ENCODE measurements around the gene GDPD1. TPM values are rescaled to one million over a fixed set of nuclear protein-coding genes. Genes with fewer than 3 reads are reported as not detected.
A peak's percentile ranks its signal among the peaks of the same experiment; 100 is the strongest.

GDPD1 gene
- total RNA-seq, 1 donor from 2014 or later: 9.1 TPM

- no peaks in the 10 kb centered on the region for H3K27me3 Mint-ChIP-seq (ENCODE audit: low read depth)
- no peak for TF ChIP-seq CTCF (IDR thresholded peaks at IDR 0.05; ENCODE audit: unreplicated experiment)
- peaks cover 9% of the 10 kb centered on the region for H3K36me3 Mint-ChIP-seq
These were observed 20.9 kb upstream of the GDPD1 start for GRCh38 chr17:59199398-59199797.

GRCh38 chr17:59202320-59202719, 18.0 kb upstream of the GDPD1 start:
- Mint-ChIP-seq H3K9me3 (no peaks in the 10 kb centered on the region), H3K4me1 (no peaks in the 10 kb centered on the region), H3K36me3 (peaks cover 2% of the 10 kb centered on the region), H3K27ac (no peak overlapping the region), H3K4me3 (no peak overlapping the region), H3K27me3 (ENCODE audit: low read depth) (no peaks in the 10 kb centered on the region)
- no peak for TF ChIP-seq CTCF (IDR thresholded peaks at IDR 0.05; ENCODE audit: unreplicated experiment)
- no peak for DNase-seq (ENCODE audit: low spot score in 2 of 2, unreplicated experiment in 2 of 2)

More at GRCh38 chr17:59199398-59199797, 20.9 kb upstream of the GDPD1 start:
- Mint-ChIP-seq H3K4me3 (no peak overlapping the region), H3K4me1 (no peaks in the 10 kb centered on the region), H3K9me3 (no peaks in the 10 kb centered on the region), H3K27ac (no peak overlapping the region)
- no peak for DNase-seq (ENCODE audit: low spot score in 2 of 2, unreplicated experiment in 2 of 2)

GRCh38 chr17:59219370-59219769, 941 bp upstream of the GDPD1 start:
- Mint-ChIP-seq H3K9me3 (no peaks in the 10 kb centered on the region), H3K36me3 (no peaks in the 10 kb centered on the region), H3K27me3 (ENCODE audit: low read depth) (no peaks in the 10 kb centered on the region), H3K4me3 (peak overlapping the region; percentile 99), H3K27ac (peak overlapping the region; percentile 95), H3K4me1 (peaks cover 12% of the 10 kb centered on the region)
- no peak for TF ChIP-seq CTCF (IDR thresholded peaks at IDR 0.05; ENCODE audit: unreplicated experiment)
- no peak for DNase-seq (ENCODE audit: low spot score in 2 of 2, unreplicated experiment in 2 of 2)

GRCh38 chr17:59219992-59220327, 351 bp upstream of the GDPD1 start:
- peak overlapping the region; percentile 99 for H3K4me3 Mint-ChIP-seq
- H3K4me1 Mint-ChIP-seq: peaks cover 12% of the 10 kb centered on the region
- H3K27ac Mint-ChIP-seq: peak overlapping the region; percentile 95
- H3K36me3 Mint-ChIP-seq: no peaks in the 10 kb centered on the region
- no peaks in the 10 kb centered on the region for H3K27me3 Mint-ChIP-seq (ENCODE audit: low read depth)
- TF ChIP-seq CTCF (IDR thresholded peaks at IDR 0.05; ENCODE audit: unreplicated experiment): no peak
- H3K9me3 Mint-ChIP-seq: no peaks in the 10 kb centered on the region
- no peak for DNase-seq (ENCODE audit: low spot score in 2 of 2, unreplicated experiment in 2 of 2)

- Mint-ChIP-seq H3K36me3 (no peaks in the 10 kb centered on the region), H3K27ac (peak overlapping the region; percentile 95), H3K4me3 (peak overlapping the region; percentile 99), H3K27me3 (ENCODE audit: low read depth) (no peaks in the 10 kb centered on the region), H3K4me1 (peaks cover 12% of the 10 kb centered on the region), H3K9me3 (no peaks in the 10 kb centered on the region)
- DNase-seq (ENCODE audit: low spot score in 2 of 2, unreplicated experiment in 2 of 2): no peak
- no peak for TF ChIP-seq CTCF (IDR thresholded peaks at IDR 0.05; ENCODE audit: unreplicated experiment)
These were observed 992 bp downstream of the GDPD1 start for GRCh38 chr17:59221159-59221847.

Measured in mesothelial cell of epicardium (in vitro differentiated cells).